GM21367 (cell line): ENCODE data around the gene AARS1.
"Not testable (repeated sequence)": the region's sequence is repeated elsewhere in the genome, so short reads cannot be mapped to it uniquely, and the experiment has no call there.

ENCODE experiments used
- ATAC-seq: cut with Tn5 transposase; IDR thresholded peaks from one replicate; pipeline ENCODE4 v1.9.1; 2021; ENCODE audit not compliant: unreplicated experiment

Gene AARS1

DNA sequence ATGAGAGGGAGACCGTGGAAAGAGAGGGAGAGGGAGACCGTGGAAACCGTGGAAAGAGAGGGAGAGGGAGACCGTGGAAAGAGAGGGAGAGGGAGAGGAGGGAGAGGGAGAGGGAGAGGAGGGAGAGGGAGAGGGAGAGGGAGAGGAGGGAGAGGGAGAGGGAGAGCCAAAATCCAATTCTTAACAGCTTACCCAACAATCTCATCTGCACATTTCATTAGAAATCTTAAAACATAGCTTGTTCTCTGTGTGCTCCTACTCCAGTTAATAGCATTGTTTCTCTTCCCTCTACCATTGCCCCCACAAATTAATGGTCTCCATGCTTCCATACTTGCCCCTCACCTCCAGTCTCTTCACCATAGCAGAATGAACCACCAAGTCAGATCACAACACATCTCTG lies 63.9 kb downstream of the AARS1 start:
- ATAC-seq = not testable (repeated sequence)

DNA sequence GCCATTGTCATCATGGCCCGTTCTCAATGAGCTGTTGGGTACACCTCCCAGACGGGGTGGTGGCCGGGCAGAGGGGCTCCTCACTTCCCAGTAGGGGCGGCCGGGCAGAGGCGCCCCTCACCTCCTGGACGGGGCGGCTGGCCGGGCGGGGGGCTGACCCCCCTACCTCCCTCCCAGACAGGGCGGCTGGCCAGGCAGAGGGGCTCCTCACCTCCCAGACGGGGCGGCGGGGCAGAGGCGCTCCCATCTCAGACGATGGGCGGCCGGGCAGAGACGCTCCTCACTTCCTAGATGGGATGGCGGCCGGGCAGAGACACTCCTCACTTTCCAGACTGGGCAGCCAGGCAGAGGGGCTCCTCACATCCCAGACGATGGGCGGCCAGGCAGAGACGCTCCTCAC lies 64.7 kb downstream of the AARS1 start:
- not testable (repeated sequence) for ATAC-seq

- ATAC-seq = not testable (repeated sequence)
Observed at GRCh38 chr16:70223971-70224513, 65.3 kb downstream of the AARS1 start.

DNA sequence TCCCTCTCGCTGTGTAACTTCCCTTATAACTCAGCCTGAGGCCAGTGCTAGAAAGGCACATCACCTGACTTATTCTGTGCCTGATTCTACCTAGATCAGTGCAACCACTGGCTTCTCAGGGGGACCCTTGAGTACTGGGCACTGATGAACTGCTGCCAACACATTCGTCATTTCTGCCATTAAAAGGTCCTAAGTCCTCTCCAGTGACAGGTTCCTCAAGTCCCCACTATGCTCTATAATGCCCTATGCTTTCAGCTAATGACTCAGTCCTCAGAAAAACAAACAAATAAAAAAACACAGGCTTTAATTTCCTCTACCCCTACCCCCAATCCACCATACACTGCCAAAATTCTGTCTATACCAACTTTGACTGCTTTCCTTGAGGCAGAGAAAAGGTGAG lies 66.1 kb downstream of the AARS1 start:
- ATAC-seq = not testable (repeated sequence)

DNA sequence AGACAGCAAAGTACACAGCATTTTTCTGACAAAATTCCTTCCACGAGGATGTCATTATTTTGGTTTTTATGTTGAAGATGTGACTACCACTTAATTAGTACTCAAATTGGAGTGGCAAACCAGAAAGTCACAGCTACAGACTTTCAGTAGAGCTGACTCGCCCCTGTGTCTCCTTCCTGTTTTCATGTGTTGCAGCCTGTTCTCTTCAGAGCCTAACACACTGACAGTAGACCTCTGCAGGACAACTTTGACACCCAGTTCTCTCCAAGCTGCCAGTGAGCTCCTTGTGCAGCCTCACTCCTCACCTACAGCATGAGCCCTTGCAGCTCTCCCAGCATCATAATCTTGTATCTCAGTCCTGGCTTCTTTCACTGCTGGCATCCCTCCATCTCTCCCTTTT lies 66.7 kb downstream of the AARS1 start:
- ATAC-seq = not testable (repeated sequence)

GRCh38 chr16:70218586-70218985 lies 70.7 kb downstream of the AARS1 start:
- ATAC-seq = not testable (repeated sequence)

DNA sequence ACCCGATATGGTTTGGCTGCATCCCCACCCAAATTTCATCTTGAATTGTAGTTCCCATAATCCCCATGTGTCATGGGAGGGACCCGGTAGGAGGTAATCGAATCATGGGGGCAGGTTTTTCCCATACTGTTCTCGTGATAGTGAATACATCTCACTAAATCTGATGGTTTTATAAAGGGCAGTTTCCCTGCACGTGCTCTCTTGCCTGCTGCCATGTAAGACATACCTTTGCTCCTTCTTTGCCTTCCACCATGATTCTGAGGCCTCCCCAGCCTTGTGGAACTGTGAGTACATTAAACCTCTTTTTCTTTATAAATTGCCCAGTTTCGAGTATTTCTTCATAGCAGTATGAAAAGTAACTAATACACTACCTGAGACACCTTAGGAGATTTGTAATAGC lies 82.9 kb downstream of the AARS1 start:
- not testable (repeated sequence) for ATAC-seq

DNA sequence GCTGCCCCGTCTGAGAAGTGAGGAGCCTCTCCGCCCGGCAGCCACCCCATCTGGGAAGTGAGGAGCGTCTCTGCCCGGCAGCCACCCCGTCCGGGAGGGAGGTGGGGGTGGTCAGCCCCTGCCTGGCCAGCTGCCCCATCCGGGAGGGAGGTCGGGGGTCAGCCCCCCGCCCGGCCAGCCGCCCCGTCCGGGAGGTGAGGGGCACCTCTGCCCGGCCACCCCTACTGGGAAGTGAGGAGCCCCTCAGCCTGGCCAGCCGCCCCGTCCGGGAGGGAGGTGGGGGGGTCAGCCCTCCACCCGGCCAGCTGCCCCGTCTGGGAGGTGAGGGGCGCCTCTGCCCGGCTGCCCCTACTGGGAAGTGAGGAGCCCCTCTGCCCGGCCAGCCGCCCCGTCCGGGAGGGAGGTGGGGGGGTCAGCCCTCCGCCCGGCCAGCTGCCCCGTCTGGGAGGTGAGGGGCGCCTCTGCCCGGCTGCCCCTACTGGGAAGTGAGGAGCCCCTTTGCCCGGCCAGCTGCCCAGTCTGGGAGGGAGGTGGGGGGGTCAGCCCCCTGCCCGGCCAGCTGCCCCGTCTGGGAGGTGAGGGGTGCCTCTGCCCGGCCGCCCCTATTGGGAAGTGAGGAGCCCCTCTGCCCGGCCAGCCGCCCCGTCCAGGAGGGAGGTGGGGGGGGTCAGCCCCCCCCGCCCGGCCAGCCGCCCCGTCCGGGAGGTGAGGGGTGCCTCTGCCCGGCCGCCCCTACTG lies 84.5 kb downstream of the AARS1 start:
- not testable (repeated sequence) for ATAC-seq

DNA sequence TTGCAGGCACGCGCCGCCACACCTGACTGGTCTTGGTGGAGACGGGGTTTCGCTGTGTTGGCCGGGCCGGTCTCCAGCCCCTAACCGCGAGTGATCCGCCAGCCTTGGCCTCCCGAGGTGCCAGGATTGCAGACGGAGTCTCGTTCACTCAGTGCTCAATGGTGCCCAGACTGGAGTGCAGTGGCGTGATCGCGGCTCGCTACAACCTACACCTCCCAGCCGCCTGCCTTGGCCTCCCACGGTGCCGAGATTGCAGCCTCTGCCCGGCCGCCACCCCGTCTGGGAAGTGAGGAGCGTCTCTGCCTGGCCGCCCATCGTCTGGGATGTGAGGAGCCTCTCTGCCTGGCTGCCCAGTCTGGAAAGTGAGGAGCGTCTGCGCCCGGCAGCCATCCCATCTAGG lies 85.3 kb downstream of the AARS1 start:
- ATAC-seq = not testable (repeated sequence)

DNA sequence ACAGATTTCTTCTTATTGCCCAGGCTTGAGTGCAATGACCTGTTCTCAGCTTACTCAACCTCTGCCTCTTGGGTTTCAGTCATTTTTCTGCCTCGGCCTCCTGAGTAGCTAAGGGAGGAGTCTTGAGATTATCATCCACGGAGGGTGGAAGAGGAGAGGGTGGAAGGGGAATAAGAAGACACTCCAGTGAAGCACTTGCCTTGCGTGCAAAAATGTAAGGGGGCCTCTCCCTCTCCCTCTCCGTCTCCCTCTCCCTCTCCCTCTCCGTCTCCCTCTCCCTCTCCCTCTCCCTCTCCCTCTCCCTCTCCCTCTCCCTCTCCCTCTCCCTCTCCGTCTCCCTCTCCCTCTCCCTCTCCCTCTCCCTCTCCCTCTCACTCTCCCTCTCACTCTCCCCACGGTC lies 85.8 kb downstream of the AARS1 start:
- ATAC-seq = not testable (repeated sequence)
